ENCODE data around the gene TCERG1L. TPM values are rescaled to one million over a fixed set of nuclear protein-coding genes. Genes with fewer than 3 reads are reported as not detected.

The TCERG1L gene
- total RNA-seq, 1 donor from 2014 or later, result not detected

- no peak for ATAC-seq (ENCODE audit: poor library complexity)
- no peak for DNase-seq
- intact Hi-C loops (cut with DNase I), result no loop called here
Observed at GRCh38 chr10:131274883-131275282, 36.6 kb downstream of the TCERG1L start.

- no peak for DNase-seq
- no peak for ATAC-seq (ENCODE audit: poor library complexity)
- intact Hi-C loops (cut with DNase I), result no loop called here
Observed at GRCh38 chr10:131274133-131274880, 37.2 kb downstream of the TCERG1L start.

GRCh38 chr10:131273476-131273875 is 38.0 kb downstream of the TCERG1L start:
- ATAC-seq (ENCODE audit: poor library complexity) (no peak), DNase-seq (no peak)

GRCh38 chr10:131272897-131273451 is 38.5 kb downstream of the TCERG1L start:
- intact Hi-C loops (cut with DNase I), result no loop called here
- ATAC-seq (ENCODE audit: poor library complexity) (no peak), DNase-seq (no peak)

More at GRCh38 chr10:131273476-131273875, 38.0 kb downstream of the TCERG1L start:
- intact Hi-C loops (cut with DNase I), result no loop called here

- no peak for ATAC-seq (ENCODE audit: poor library complexity)
- DNase-seq, result no peak
- intact Hi-C loops (cut with DNase I), result no loop called here
Observed at GRCh38 chr10:131271966-131272365, 39.6 kb downstream of the TCERG1L start.

- intact Hi-C loops (cut with DNase I), result no loop called here
- no peak for ATAC-seq (ENCODE audit: poor library complexity)
- no peak for DNase-seq
Observed at GRCh38 chr10:131271195-131271880, 40.2 kb downstream of the TCERG1L start.

- no peak for ATAC-seq (ENCODE audit: poor library complexity)
- intact Hi-C loops (cut with DNase I), result no loop called here
- DNase-seq, result no peak
Observed at GRCh38 chr10:131270461-131271190, 40.9 kb downstream of the TCERG1L start.

- DNase-seq, result no peak
- ATAC-seq (ENCODE audit: poor library complexity), result no peak
- intact Hi-C loops (cut with DNase I), result no loop called here
Observed at GRCh38 chr10:131269776-131270460, 41.6 kb downstream of the TCERG1L start.

- DNase-seq, result no peak
- no peak for ATAC-seq (ENCODE audit: poor library complexity)
- intact Hi-C loops (cut with DNase I), result no loop called here
Observed at GRCh38 chr10:131267814-131268095, 43.8 kb downstream of the TCERG1L start.

GRCh38 chr10:131266936-131267813 is 44.3 kb downstream of the TCERG1L start:
- intact Hi-C loops (cut with DNase I), result no loop called here
- ATAC-seq (ENCODE audit: poor library complexity), result no peak

GRCh38 chr10:131264110-131264788 is 47.3 kb downstream of the TCERG1L start:
- ATAC-seq (ENCODE audit: poor library complexity) (no peak), DNase-seq (no peak)
- intact Hi-C loops (cut with DNase I), result no loop called here

More at GRCh38 chr10:131266936-131267813, 44.3 kb downstream of the TCERG1L start:
- DNase-seq, result no peak

- DNase-seq (no peak), ATAC-seq (ENCODE audit: poor library complexity) (no peak)
- intact Hi-C loops (cut with DNase I), result no loop called here
Observed at GRCh38 chr10:131261890-131262475, 49.5 kb downstream of the TCERG1L start.

GRCh38 chr10:131260452-131261211 is 50.9 kb downstream of the TCERG1L start:
- DNase-seq (no peak), ATAC-seq (ENCODE audit: poor library complexity) (no peak)
- intact Hi-C loops (cut with DNase I), result no loop called here

GRCh38 chr10:131260031-131260430 is 51.5 kb downstream of the TCERG1L start:
- DNase-seq (no peak), ATAC-seq (ENCODE audit: poor library complexity) (no peak)
- intact Hi-C loops (cut with DNase I), result no loop called here

- intact Hi-C loops (cut with DNase I), result no loop called here
- ATAC-seq (ENCODE audit: poor library complexity), result no peak
- no peak for DNase-seq
Observed at GRCh38 chr10:131259535-131259934, 52.0 kb downstream of the TCERG1L start.

GRCh38 chr10:131258256-131258655 is 53.3 kb downstream of the TCERG1L start:
- ATAC-seq (ENCODE audit: poor library complexity), result no peak
- no peak for DNase-seq
- intact Hi-C loops (cut with DNase I), result no loop called here

Data from Right ventricle myocardium superior (tissue), 1 donor.